AG04450 (cell line): ENCODE data around the gene PIM3. TPM values are rescaled to one million over a fixed set of nuclear protein-coding genes. Genes with fewer than 3 reads are reported as not detected.
A peak's percentile ranks its signal among the peaks of the same experiment; 100 is the strongest.

Source experiments
- CTCF ChIA-PET: fragments of 300-600, 350-600 bp; formaldehyde crosslinking; extraction: SDS; loops from one replicate; lab custom pipeline; 2022; ENCODE audit warnings: antibody characterized with exemption, inconsistent platforms; lab: Charles Lee
- POLR2A ChIA-PET: fragments of 350-600 bp; formaldehyde crosslinking; extraction: SDS; loops from one replicate; lab custom pipeline; 2021; ENCODE audit warnings: antibody characterized with exemption, inconsistent platforms; lab: Yijun Ruan, JAX
- DNase-seq: peaks from one replicate; pipeline ENCODE4 v3.0.0-alpha.2; 2011; ENCODE audit warnings: low read depth, low spot score
- H3K27ac ChIP-seq: one replicate; pipeline ENCODE4 v1.5.1; 2012; ENCODE audit warnings: low read depth, low read length, control low read depth
- H3K27me3 ChIP-seq: one replicate; pipeline ENCODE4 v1.6.0; 2012; ENCODE audit warnings: low read length; ENCODE audit not compliant: control insufficient read depth, insufficient read depth
- H3K4me3 ChIP-seq: 2 replicates; pipeline ENCODE4 v1.5.1; 2011; ENCODE audit warnings: mild to moderate bottlenecking, low read depth, low read length, control low read depth
- H3K9me3 ChIP-seq: 2 replicates; pipeline ENCODE4 v1.5.1; 2012; ENCODE audit warnings: low read length; ENCODE audit not compliant: control insufficient read depth, insufficient read depth
- polyA plus RNA-seq: library from polyadenylated mRNA; depleted of rRNA; stranded (reverse); fragments of >200 nt; gene quantifications from 2 replicates; pipeline ENCODE4 v1.2.3, GENCODE V29; 2011
- TF ChIP-seq, protein P1 (sequence below): IDR thresholded peaks from 2 replicates; pipeline ENCODE4 v1.5.1; 2011; ENCODE audit warnings: low read depth, low read length, control low read depth, inconsistent platforms

The PIM3 gene
- polyA plus RNA-seq, 1 experiment, result 6.1 TPM

DNA sequence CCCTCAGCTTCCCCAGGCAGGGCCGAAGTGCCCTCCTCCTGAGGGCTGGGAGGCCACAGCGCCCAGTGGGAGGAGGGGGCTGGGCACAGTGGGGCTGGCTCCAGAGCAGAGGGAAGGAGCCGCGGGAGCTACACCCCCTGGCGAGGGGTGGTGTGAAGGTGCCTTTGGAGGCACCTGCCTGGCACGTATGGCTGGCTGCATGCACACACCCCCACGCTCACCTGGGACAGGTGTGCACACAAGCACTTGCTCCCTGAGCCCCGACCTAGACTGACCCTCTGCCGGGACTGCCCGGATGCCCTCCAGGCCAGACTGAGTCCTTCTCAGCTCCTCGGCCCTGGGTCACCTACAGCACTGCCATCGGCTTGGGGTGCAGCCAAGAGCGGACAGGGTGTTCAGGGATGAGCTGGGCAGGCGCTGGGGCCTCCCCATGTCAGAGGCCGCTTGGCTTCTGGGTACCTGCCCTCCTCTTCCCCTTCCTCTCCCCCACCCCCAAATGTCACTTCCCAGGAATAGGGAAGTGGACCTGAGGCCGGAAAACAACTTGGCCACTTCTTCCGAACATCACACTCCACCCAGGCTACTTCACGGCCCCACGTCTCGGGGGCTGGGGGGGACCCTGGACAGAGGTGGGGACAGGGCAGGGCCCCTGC lies 7.4 kb upstream of the PIM3 start:
- DNase-seq, result no peak
- POLR2A ChIA-PET, result interaction anchor here (1.6 to 1.9 kb wide), 2 partner anchors 8 to 17 kb away, joined by 14 to 18 read pairs; partner anchors contain the start of gene PIM3
- Histone ChIP-seq H3K4me3 (no peak overlapping the region), H3K27me3 (no peaks in the 10 kb centered on the region), H3K9me3 (no peaks in the 10 kb centered on the region; the same call in 1 of the 2 replicates), H3K27ac (peak overlapping the region; percentile 87)
- CTCF ChIA-PET, result no interaction called here
- TF ChIP-seq, protein P1, sequence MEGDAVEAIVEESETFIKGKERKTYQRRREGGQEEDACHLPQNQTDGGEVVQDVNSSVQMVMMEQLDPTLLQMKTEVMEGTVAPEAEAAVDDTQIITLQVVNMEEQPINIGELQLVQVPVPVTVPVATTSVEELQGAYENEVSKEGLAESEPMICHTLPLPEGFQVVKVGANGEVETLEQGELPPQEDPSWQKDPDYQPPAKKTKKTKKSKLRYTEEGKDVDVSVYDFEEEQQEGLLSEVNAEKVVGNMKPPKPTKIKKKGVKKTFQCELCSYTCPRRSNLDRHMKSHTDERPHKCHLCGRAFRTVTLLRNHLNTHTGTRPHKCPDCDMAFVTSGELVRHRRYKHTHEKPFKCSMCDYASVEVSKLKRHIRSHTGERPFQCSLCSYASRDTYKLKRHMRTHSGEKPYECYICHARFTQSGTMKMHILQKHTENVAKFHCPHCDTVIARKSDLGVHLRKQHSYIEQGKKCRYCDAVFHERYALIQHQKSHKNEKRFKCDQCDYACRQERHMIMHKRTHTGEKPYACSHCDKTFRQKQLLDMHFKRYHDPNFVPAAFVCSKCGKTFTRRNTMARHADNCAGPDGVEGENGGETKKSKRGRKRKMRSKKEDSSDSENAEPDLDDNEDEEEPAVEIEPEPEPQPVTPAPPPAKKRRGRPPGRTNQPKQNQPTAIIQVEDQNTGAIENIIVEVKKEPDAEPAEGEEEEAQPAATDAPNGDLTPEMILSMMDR, result no peak

DNA sequence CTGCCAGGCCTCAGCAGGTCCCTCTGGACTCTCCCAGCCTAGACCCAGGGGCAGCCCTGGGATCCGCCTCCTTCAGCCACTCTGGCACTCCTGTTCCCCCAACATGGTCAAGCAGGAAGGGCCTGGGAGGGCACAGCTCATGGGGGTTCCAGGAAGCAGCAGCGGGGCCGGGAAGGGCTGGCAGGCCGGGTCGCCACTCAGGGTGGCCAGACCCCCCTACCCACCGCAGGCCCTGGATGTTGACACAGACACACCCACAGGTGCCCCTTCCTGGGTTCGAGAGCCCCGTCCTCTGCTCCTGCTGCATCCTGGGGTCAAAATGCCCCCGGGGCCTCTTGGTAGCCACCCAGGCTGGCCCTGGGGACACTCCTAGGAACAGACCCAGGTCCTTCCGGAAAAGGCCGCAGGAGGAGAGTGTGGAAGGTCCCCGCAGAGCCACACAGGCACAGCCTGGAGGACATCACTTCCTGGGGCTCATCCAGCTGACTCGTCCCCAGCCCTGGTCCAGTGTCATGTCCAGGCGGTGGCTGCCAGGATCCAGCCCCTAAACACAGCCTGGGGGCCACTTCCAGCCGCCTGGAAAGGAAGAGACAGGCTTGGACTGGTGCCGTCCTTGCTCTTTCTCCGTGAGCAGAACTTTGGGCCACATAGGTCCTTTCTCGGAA lies 6.8 kb upstream of the PIM3 start:
- no peak overlapping the region for H3K4me3 ChIP-seq
- H3K27me3 ChIP-seq, result no peaks in the 10 kb centered on the region
- POLR2A ChIA-PET, result no interaction called here
- CTCF ChIA-PET, result no interaction called here
- H3K9me3 ChIP-seq, result no peaks in the 10 kb centered on the region; the same call in 1 of the 2 replicates
- DNase-seq, result no peak
- no peak overlapping the region for H3K27ac ChIP-seq
- TF ChIP-seq, protein P1, result no peak

DNA sequence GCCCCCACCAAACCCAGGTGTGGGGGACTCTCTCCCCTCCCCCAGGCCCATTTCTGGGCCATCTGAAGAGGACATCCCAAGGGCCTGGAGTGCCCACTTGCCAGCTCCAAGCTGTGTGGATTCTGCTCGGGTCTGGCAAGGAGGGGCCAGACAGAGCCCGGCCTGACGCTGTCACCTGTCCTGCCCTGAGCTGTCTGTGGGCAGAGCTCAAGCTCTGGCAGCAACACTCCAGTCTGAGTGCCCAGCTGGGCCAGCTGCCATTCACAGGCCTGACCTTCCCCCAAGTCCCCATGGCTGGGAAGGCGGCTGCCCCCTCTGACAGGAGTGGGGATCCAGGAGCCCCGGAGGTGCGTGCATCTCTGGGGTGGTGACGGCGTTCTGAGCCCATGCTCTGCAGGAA lies 6.2 kb upstream of the PIM3 start:
- no peaks in the 10 kb centered on the region; the same call in 1 of the 2 replicates for H3K9me3 ChIP-seq
- TF ChIP-seq, protein P1, result no peak
- H3K4me3 ChIP-seq, result no peak overlapping the region
- no peak for DNase-seq
- CTCF ChIA-PET, result no interaction called here
- POLR2A ChIA-PET, result no interaction called here
- no peak overlapping the region for H3K27ac ChIP-seq
- no peaks in the 10 kb centered on the region for H3K27me3 ChIP-seq

DNA sequence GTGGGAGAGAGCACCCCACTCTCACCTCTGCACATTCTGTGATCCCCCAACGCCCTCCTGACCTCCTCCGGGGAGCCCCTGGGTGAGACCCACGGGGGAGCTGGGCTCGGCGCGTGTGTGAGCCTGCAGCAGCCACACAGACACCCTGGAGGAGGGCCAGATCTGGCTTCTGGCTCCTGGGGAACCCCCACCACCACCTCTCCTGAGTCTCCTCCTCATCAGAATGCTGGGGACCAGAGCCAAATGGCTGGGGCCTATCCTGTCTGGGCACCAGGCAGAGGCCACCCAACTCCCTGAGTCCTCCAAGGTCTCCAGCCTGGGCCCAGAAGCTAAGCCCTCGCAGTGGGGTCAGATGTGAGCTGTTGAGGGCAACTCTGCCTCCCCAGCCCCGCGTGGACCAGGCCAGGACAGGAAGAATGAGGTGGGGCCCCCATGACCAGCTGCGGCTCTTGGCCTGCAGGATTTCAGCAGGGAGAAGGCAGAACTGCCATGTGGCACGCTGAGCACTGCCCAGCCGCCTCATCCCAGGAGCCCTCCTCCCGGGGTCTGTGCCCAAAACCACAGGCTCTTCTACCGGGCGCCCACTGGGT lies 5.5 kb upstream of the PIM3 start:
- H3K27ac ChIP-seq, result no peak overlapping the region
- no peak for DNase-seq
- no peaks in the 10 kb centered on the region for H3K27me3 ChIP-seq
- no peaks in the 10 kb centered on the region; the same call in 1 of the 2 replicates for H3K9me3 ChIP-seq
- ChIA-PET POLR2A (no interaction called here), CTCF (no interaction called here)
- H3K4me3 ChIP-seq, result no peak overlapping the region
- TF ChIP-seq, protein P1, result no peak
